Activated T-cell treated with anti-CD3 and anti-CD28 coated beads, Interleukin-2, amount 50 U/mL, for 4 hours (primary cell): Measurements from ENCODE around the gene LRCH4. TPM values are rescaled to one million over a fixed set of nuclear protein-coding genes. Genes with fewer than 3 reads are reported as not detected.
A peak's percentile ranks its signal among the peaks of the same experiment; 100 is the strongest.
"Not testable (repeated sequence)": the region's sequence is repeated elsewhere in the genome, so short reads cannot be mapped to it uniquely, and the experiment has no call there.

Source experiments
- ATAC-seq, 2 donors: fragments of 200-7000 bp; cut with Tn5 transposase; one replicate each; pipeline ENCODE4 v1.10.0; 2021
- DNase-seq: peaks from one replicate; pipeline ENCODE4 v3.0.0-alpha.2; 2020
- H3K27me3 Mint-ChIP-seq: one replicate; pipeline ENCODE4 v1.8.0; 2021; ENCODE audit warnings: low read depth, mixed read lengths
- H3K36me3 Mint-ChIP-seq: one replicate; pipeline ENCODE4 v1.8.0; 2022; ENCODE audit warnings: mixed read lengths; ENCODE audit not compliant: insufficient read depth
- H3K4me1 Mint-ChIP-seq: one replicate; pipeline ENCODE4 v1.8.0; 2021; ENCODE audit warnings: low read depth, mixed read lengths
- H3K4me3 Mint-ChIP-seq: one replicate; pipeline ENCODE4 v1.8.0; 2021; ENCODE audit warnings: mild to moderate bottlenecking, moderate library complexity, mixed read lengths
- H3K9me3 Mint-ChIP-seq: one replicate; pipeline ENCODE4 v1.8.0; 2021; ENCODE audit warnings: mixed read lengths
- total RNA-seq, 3 donors: library from RNA; stranded (reverse); gene quantifications; one replicate each; pipeline ENCODE4 v1.2.1, GENCODE V29; 2021

The LRCH4 gene
- total RNA-seq, 3 donors from 2014 or later = 69.3 to 75.5 (median 73.1) TPM

DNA sequence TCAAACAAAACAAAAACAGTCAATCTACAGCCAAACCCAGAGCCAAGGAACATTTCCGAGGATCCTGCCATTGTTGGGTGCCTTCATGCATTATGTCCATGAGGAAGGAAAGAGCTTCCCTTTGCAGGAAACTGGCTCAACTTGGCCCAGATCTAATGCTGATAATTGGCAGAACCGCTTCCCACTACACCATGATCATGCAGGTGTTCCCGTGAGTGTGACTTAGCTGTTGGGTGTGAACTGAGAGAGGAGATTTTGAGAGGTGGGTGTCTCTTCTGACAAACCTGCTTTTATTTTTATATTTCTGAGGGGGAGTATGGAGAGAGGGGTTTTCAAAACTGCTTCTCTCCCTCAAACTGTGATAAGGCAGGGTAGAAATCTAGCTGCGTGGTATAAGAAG, 26.8 kb downstream of the LRCH4 start:
- DNase-seq (no peak), ATAC-seq (no peak)
- Mint-ChIP-seq H3K36me3 (peaks cover 28% of the 10 kb centered on the region), H3K4me1 (peaks cover 12% of the 10 kb centered on the region), H3K9me3 (no peaks in the 10 kb centered on the region), H3K27me3 (no peaks in the 10 kb centered on the region), H3K4me3 (no peak overlapping the region)

GRCh38 chr7:100556541-100556940, 29.4 kb downstream of the LRCH4 start:
- DNase-seq (no peak), ATAC-seq (no peak)
- H3K4me1 Mint-ChIP-seq = peaks cover 10% of the 10 kb centered on the region
- no peaks in the 10 kb centered on the region for H3K9me3 Mint-ChIP-seq
- H3K36me3 Mint-ChIP-seq = peaks cover 37% of the 10 kb centered on the region
- no peak overlapping the region for H3K4me3 Mint-ChIP-seq
- H3K27me3 Mint-ChIP-seq = no peaks in the 10 kb centered on the region

DNA sequence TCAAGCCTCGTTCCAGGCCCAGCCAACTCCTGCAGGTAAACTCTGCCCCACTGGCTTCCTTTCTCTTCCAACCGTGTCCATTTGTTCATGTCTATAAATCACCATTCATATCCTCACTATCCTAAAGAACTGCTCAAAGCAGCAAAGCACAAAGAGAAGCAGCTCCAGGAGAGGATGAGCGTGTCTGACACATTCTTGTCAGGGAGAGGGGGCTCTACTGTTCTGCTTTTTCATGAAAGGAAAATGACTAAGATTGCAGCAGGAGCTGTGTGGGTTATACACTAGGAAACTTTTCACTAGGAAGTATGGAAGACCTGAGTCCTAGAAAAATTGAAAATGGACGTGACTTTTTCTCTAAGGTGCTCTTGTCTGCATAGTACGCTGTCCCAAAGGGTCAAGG, 30.2 kb downstream of the LRCH4 start:
- Mint-ChIP-seq H3K4me1 (peaks cover 11% of the 10 kb centered on the region), H3K36me3 (peaks cover 37% of the 10 kb centered on the region), H3K4me3 (no peak overlapping the region), H3K9me3 (no peaks in the 10 kb centered on the region), H3K27me3 (no peaks in the 10 kb centered on the region)
- DNase-seq (no peak), ATAC-seq (no peak)

DNA sequence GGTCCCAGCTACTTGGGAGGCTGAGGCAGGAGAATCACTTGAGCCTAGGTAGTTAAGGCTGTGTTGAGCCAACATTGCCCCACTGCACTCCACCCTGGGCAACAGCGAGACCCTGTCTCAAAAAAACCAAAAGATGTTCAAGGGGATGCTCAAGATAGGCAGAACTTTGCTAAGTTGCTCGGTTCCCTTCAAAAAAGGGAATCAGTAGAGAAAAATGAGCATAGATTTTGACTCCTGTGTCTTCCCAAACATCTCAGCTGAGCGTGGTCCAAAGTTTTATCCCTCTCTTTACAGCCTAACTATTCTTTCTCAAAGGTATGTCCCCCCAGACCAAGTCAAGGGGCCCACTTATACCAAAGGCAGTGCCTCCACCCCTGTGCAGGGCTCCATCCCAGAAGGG, 32.9 kb downstream of the LRCH4 start:
- no peak overlapping the region for H3K4me3 Mint-ChIP-seq
- peaks cover 28% of the 10 kb centered on the region for H3K4me1 Mint-ChIP-seq
- ATAC-seq (no peak), DNase-seq (no peak)
- no peaks in the 10 kb centered on the region for H3K27me3 Mint-ChIP-seq
- no peaks in the 10 kb centered on the region for H3K9me3 Mint-ChIP-seq
- H3K36me3 Mint-ChIP-seq = peaks cover 37% of the 10 kb centered on the region

DNA sequence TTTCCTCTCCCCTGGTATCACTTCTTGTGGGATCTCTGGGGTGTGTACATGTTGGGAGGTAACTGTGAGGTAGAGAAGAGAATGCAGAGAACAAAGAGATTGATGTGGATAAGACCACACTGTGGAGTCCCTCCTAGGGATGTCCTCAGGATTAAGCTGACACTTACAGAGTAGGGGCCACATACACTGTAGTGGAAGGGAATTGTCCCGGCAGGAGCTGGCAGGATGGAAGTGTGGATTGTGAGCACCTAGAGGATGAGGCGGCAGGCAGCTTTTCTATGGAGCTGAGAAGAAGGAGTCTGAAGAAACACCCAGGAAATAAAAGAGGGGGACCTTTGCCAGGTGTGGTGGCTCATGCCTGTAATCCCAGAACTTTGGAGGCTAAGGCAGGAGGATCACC, 33.4 kb downstream of the LRCH4 start:
- ATAC-seq (no peak), DNase-seq (no peak)
- Mint-ChIP-seq H3K9me3 (no peaks in the 10 kb centered on the region), H3K36me3 (peaks cover 37% of the 10 kb centered on the region), H3K4me1 (peaks cover 33% of the 10 kb centered on the region), H3K27me3 (no peaks in the 10 kb centered on the region), H3K4me3 (no peak overlapping the region)

- not testable (repeated sequence) for ATAC-seq, H3K27me3 Mint-ChIP-seq, H3K9me3 Mint-ChIP-seq, DNase-seq
- Mint-ChIP-seq H3K4me1 (peaks cover 73% of the 10 kb centered on the region), H3K36me3 (peaks cover 14% of the 10 kb centered on the region), H3K4me3 (peak overlapping the region; percentile 26)
Observed at GRCh38 chr7:100548446-100548845, 37.5 kb downstream of the LRCH4 start.

- Mint-ChIP-seq H3K27me3 (no peaks in the 10 kb centered on the region), H3K4me3 (no peak overlapping the region), H3K4me1 (peaks cover 78% of the 10 kb centered on the region), H3K9me3 (no peaks in the 10 kb centered on the region), H3K36me3 (peaks cover 12% of the 10 kb centered on the region)
- DNase-seq = no peak
- ATAC-seq = no peak
Observed at GRCh38 chr7:100547872-100548271, 38.1 kb downstream of the LRCH4 start.

GRCh38 chr7:100546926-100547800, 38.8 kb downstream of the LRCH4 start:
- Mint-ChIP-seq H3K4me3 (peak overlapping the region; percentile 98), H3K27me3 (no peaks in the 10 kb centered on the region), H3K9me3 (no peaks in the 10 kb centered on the region), H3K4me1 (peaks cover 82% of the 10 kb centered on the region), H3K36me3 (peaks cover 8% of the 10 kb centered on the region)
- DNase-seq (no peak), ATAC-seq (no peak)

DNA sequence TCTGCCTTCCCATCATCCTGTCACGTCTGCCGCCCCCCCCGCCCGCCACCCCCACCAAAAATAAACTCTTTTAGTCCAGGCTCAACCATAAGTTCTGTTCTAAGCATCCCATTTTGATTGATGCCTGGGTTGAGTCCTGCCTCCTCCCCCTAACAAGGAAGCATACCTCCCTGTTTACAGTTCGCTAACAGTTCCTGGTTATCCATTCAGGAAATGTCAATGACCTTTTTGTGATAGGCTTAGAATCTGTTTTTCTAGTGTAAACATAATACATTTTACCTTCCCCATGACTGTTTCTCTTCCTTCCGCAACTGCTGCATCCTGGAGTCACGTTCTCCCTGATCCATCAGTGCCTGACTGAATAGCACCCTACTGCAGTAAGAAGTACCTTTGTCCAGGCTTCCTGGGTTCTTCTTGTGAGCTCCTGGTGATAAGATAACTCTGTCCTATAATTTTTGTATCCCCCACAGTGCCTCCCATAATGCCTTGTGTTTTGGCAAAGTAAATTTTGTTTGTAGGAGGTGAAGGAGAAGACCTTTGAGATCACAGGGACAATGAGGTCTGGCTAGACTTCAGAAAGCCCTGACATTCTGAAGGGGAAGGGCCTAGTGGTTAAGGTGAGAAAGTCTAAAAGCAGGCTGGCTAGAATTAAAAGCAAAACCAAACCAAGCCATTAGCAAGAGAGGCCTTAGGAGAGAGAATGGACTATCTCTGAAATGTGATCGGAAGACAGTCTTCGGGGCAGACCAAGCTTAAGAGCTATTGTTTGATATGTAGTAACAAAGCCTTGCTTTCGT, 39.6 kb downstream of the LRCH4 start:
- H3K4me1 Mint-ChIP-seq = peaks cover 90% of the 10 kb centered on the region
- peaks cover 8% of the 10 kb centered on the region for H3K36me3 Mint-ChIP-seq

DNA sequence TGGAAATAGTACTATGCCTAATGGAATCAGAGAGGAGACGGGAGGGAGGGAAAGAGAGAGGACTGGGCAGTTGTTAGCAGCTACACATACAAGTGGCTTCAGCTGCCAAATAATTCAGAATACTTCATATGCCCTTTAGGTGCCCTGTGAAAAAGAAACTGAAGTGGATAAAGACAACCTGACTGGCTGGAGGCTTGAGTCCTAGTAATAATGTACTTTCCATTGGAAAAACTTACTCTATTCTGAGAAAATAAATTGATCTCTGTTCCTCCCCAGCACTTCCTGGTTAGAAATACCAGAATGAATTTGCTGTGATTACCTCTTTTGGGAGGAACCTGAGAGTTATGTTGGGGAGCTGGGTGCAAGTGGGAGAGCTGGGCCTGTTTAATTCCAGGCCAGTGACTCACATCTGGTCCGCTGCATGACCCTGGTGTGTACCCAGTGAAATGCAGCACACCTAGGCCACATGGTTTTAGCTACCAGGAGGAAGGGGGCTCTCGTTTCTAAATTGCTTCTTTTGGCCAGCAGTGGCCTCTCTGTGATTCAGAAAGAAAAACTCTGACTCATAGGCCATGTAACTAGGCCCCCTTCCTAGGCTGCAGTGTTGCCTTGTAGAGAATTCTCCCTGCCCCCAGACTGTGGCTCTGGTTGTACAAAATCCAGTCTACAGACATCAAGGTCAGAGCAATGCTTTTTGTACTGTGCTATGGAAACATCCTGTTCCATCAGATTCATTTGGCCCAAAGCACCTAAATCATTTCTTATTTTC, 40.4 kb downstream of the LRCH4 start:
- Mint-ChIP-seq H3K9me3 (no peaks in the 10 kb centered on the region), H3K27me3 (no peaks in the 10 kb centered on the region), H3K4me3 (peak overlapping the region; percentile 98), H3K4me1 (peaks cover 94% of the 10 kb centered on the region), H3K36me3 (peaks cover 7% of the 10 kb centered on the region)
- ATAC-seq = peak; percentile 80 to 85
- DNase-seq = peak; percentile 41

More for the DNA sequence above, 39.6 kb downstream of the LRCH4 start:
- DNase-seq = no peak
- peak; percentile 9 to 12 for ATAC-seq
- Mint-ChIP-seq H3K9me3 (no peaks in the 10 kb centered on the region), H3K4me3 (peak overlapping the region; percentile 98), H3K27me3 (no peaks in the 10 kb centered on the region)

GRCh38 chr7:100544967-100545359, 41.0 kb downstream of the LRCH4 start:
- no peaks in the 10 kb centered on the region for H3K9me3 Mint-ChIP-seq
- peak overlapping the region; percentile 98 for H3K4me3 Mint-ChIP-seq

DNA sequence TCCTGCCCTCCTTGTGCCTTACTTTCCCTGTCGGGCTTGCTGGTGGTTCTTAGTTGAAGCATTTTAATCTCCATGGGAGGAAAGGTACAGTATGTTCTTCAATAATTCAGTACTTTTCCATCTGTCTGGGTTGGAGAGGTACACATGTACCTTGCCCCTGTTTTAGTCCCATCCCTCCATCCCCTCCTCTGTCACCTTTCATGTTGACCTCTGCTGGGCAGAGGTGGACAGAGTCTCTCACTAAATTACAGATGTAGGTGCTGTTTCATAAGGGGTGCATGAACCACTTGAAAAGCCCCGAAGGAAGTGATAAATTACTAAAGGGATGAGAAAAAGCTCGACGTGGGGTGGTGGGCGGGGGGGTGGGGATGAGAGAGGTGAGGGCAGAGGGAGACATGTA, 41.5 kb downstream of the LRCH4 start:
- no peaks in the 10 kb centered on the region for H3K9me3 Mint-ChIP-seq
- H3K4me1 Mint-ChIP-seq = peaks cover 93% of the 10 kb centered on the region
- H3K4me3 Mint-ChIP-seq = peak overlapping the region; percentile 98
- H3K36me3 Mint-ChIP-seq = peaks cover 3% of the 10 kb centered on the region
- no peaks in the 10 kb centered on the region for H3K27me3 Mint-ChIP-seq
- ATAC-seq (no peak), DNase-seq (no peak)

More at GRCh38 chr7:100544967-100545359, 41.0 kb downstream of the LRCH4 start:
- Mint-ChIP-seq H3K36me3 (peaks cover 3% of the 10 kb centered on the region), H3K4me1 (peaks cover 94% of the 10 kb centered on the region), H3K27me3 (no peaks in the 10 kb centered on the region)
- DNase-seq (no peak), ATAC-seq (no peak)

- Mint-ChIP-seq H3K4me3 (peak overlapping the region; percentile 98), H3K36me3 (peaks cover 3% of the 10 kb centered on the region), H3K27me3 (no peaks in the 10 kb centered on the region), H3K9me3 (no peaks in the 10 kb centered on the region), H3K4me1 (peaks cover 90% of the 10 kb centered on the region)
- ATAC-seq = no peak
- no peak for DNase-seq
Observed at GRCh38 chr7:100543586-100543985, 42.3 kb downstream of the LRCH4 start.

DNA sequence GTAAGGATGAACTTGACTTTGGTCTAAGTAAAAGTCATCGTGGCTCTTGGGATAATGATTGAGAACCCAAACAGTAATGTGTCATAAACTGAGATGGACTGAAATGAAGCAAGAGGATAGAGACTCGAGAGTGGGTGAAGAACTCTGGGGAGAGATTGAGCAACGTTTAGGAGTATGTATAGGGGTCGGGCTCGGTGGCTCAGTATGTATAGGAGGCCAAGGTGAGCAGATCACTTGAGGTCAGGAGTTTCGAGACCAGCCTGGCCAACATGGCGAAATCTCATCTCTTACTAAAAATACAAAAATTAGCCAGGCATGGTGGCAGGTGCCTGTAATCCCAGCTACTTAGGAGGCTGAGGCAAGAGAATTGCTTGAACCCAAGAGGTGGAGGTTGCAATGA, 44.6 kb downstream of the LRCH4 start:
- not testable (repeated sequence) for H3K27me3 Mint-ChIP-seq, H3K36me3 Mint-ChIP-seq, H3K9me3 Mint-ChIP-seq, DNase-seq, ATAC-seq
- H3K4me1 Mint-ChIP-seq = peaks cover 72% of the 10 kb centered on the region
- peak overlapping the region; percentile 98 for H3K4me3 Mint-ChIP-seq
